Globus pallidus (tissue), 1 donor: ENCODE measurements around the gene TMC1.
"Not testable (repeated sequence)": the region's sequence is repeated elsewhere in the genome, so short reads cannot be mapped to it uniquely, and the experiment has no call there.

Experiments
- DNase-seq: peaks from one replicate; pipeline ENCODE4 v3.0.0-alpha.2; 2015; ENCODE audit warnings: low spot score

Gene TMC1

GRCh38 chr9:72521416-72521815 is at the start of gene TMC1:
Gene TMC1 (plus strand): TSS chr9:72521608. CDS start chr9:72648649, 127,041 bp downstream.
- not testable (repeated sequence) for DNase-seq

- no peak for DNase-seq
These were observed 47.7 kb upstream of the TMC1 start for GRCh38 chr9:72473474-72474261.

GRCh38 chr9:72474676-72475075 is 46.7 kb upstream of the TMC1 start:
- DNase-seq = no peak

- DNase-seq = no peak
These were observed 45.3 kb upstream of the TMC1 start for GRCh38 chr9:72476100-72476499.

GRCh38 chr9:72476617-72477437 is 44.6 kb upstream of the TMC1 start:
- DNase-seq = no peak

GRCh38 chr9:72477930-72478518 is 43.4 kb upstream of the TMC1 start:
- no peak for DNase-seq

GRCh38 chr9:72478966-72479365 is 42.4 kb upstream of the TMC1 start:
- no peak for DNase-seq

GRCh38 chr9:72480261-72480660 is 41.1 kb upstream of the TMC1 start:
- not testable (repeated sequence) for DNase-seq

GRCh38 chr9:72480921-72481320 is 40.5 kb upstream of the TMC1 start:
- no peak for DNase-seq

- DNase-seq = peak; percentile 76
These were observed 35.4 kb upstream of the TMC1 start for GRCh38 chr9:72485821-72486593.

- DNase-seq = no peak
These were observed 34.8 kb upstream of the TMC1 start for GRCh38 chr9:72486594-72486955.

GRCh38 chr9:72487665-72488064 is 33.7 kb upstream of the TMC1 start:
- not testable (repeated sequence) for DNase-seq

GRCh38 chr9:72489986-72490385 is 31.4 kb upstream of the TMC1 start:
- DNase-seq = no peak

- DNase-seq = no peak
These were observed 30.2 kb upstream of the TMC1 start for GRCh38 chr9:72491242-72491641.

GRCh38 chr9:72494051-72494450 is 27.4 kb upstream of the TMC1 start:
- DNase-seq = no peak

- no peak for DNase-seq
These were observed 23.9 kb upstream of the TMC1 start for GRCh38 chr9:72497447-72498046.

- DNase-seq = no peak
These were observed 14.8 kb upstream of the TMC1 start for GRCh38 chr9:72506615-72507014.

GRCh38 chr9:72509053-72509452 is 12.4 kb upstream of the TMC1 start:
- DNase-seq = no peak

GRCh38 chr9:72509635-72510034 is 11.8 kb upstream of the TMC1 start:
- no peak for DNase-seq

- not testable (repeated sequence) for DNase-seq
These were observed 397 bp upstream of the TMC1 start for GRCh38 chr9:72521011-72521410.

- peak; percentile 5 for DNase-seq
These were observed 3.6 kb downstream of the TMC1 start for GRCh38 chr9:72524820-72525540.
